Hepatic stellate cell (primary cell): ENCODE data around the gene SH3PXD2A.

Experiments
- DNase-seq: peaks from one replicate; pipeline ENCODE4 v3.0.0; 2011; ENCODE audit warnings: low spot score

Gene SH3PXD2A

GRCh38 chr10:103557455-103557854 lies 297.9 kb downstream of the SH3PXD2A start:
- DNase-seq: no peak

- no peak for DNase-seq
These were observed 298.9 kb downstream of the SH3PXD2A start for GRCh38 chr10:103556383-103557007.

- DNase-seq: no peak
These were observed 299.7 kb downstream of the SH3PXD2A start for GRCh38 chr10:103555712-103556111.

GRCh38 chr10:103555325-103555649 lies 300.1 kb downstream of the SH3PXD2A start:
- DNase-seq: peak; percentile 72

DNA sequence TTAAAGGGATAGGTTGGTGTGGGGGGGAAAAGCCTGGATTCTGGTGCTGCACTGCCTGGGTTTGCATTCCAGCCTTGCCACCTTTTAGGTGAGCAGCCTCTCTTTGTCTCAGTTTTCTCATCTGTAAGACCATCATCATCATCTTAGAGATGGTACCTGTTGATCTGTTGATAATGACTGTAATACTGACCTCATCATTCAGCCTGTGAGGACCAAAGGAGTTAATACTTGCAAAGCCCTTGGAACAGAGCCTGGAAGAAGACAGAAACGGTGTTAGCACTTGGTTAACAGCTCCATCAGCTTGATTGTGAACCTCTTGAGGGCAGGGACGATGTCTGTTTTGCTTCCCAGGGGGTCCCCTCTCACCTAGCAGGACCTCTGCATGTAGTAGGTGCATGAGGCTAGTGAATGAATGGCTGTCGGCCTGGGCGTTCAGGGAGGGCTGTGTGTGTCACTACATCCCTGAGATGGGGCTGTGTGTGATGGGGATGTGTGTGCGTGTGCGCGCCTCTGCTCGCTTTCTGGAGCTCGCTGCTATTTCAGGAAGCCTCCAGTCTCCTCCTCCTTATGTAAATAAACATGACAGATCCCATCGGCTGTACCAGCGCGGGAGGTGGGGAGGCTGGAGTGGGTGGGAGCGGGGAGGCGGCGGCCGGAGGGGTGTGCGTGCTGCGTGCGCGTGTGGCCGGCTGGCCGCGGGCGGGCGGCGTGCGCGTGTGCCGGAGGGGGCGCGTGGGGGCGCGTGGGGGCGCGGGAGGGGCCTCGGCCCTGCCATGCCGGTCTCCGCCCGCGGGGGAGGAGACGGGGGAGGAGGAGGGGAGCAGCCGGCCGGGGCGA lies 300.7 kb downstream of the SH3PXD2A start:
- DNase-seq: peak; percentile 92

DNA sequence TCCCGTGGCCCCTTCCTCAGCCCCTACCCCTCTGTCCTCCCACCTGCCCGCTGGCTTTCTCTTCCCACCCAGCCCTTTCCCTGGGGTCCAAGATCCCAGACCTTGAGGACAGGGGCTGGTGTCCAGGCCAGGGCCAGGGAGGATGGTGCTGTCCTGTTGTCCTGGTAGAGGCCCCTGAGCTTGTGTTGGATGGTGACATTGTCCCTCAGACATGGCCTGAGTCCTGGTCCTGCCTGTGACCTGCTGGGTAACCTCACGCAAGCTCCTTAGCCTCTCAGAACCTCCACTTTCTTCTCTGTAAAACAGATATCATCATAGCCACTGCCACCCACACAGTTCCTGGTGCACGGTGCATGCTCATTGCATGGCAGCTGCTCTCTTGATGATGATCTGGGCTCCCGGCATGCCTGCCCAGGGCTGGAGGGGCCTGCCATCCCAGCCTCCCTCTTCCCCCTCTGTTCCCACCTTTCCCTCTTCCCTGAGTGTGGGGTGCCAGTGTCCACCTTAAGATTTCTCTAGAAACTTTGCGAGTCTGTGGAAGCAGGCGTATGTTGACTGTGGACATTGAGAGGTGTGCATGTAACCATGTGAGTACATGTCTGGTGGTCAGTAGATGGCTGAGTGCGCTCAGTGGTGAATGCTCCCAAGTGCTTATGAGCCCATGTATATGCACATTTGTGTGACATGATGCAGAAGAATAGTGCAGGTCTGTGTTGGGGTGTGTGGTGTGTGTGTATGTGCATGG lies 301.5 kb downstream of the SH3PXD2A start:
- no peak for DNase-seq

- DNase-seq: no peak
These were observed 302.3 kb downstream of the SH3PXD2A start for GRCh38 chr10:103552856-103553742.

GRCh38 chr10:103551619-103552602 lies 303.5 kb downstream of the SH3PXD2A start:
- no peak for DNase-seq

GRCh38 chr10:103550229-103550628 lies 305.1 kb downstream of the SH3PXD2A start:
- no peak for DNase-seq

DNA sequence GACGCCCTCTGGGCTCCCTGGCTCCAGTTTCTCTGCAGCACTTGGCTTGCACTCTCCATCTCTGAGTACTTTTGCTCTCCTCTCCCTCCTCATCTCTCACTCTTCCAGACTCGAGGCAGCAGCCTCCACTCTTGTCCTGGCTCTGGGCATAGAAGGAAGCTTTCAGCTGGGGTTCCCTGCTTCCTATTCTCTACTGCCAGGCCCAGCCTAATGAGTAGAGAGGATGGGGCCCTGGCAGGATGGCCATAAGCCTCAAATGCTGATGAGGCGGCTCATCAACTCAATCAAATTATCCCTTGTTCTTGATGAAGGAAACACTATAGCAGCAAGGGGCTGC lies 306.1 kb downstream of the SH3PXD2A start:
- no peak for DNase-seq

DNA sequence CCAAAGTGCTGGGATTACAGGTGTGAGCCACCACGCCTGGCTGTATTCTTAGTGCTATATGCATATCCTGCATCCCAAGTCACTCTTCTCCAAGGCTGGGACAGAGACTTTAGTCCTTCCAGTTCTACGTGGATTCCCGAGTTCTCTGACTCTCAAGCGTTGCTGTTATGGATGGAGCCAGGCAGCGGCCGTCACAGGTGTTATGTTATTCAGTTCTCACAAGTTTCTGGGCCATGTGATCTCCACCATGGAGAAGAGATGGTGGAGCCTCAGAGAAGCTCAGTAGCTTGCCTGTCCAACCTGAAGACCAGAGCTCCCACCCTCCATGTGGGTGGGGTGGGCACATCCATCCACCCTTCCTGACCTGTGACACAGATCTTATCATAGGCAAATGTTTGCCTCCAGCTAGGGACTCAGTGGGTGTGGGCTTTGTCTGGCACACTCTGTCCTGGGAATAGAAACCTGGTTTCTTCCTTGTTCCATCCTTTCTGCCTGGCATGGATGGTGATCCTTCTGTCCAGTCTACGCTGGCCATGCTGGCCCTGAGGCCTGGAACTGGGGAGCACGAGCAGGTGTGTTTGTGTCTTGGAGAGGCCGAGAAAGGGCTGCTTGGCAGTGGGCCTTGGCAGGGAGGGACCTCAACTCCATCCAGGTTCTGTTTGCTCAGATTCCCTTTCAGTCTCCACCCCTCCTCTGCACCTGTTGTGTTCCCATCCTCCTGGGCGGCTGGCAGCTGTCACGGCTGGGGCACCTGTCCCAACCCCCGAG lies 306.6 kb downstream of the SH3PXD2A start:
- no peak for DNase-seq

DNA sequence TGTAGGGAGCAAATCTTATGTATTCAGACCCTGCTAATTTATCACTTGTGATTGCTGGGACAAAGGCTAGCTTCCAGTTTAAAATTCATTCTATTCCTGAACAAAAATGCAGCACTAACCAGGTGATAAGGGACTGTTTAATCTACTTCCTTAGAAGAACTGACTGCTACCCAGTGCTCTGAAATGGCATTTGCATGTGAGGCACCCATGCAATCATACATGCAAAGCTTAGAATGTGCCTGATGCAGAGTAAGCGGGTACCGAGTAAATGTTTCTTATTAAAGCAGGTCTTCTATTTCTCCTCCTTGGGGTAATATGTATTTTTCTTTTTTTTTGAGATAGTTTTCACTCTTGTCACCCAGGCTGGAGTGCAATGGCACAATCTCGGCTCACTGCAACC lies 307.4 kb downstream of the SH3PXD2A start:
- no peak for DNase-seq

DNA sequence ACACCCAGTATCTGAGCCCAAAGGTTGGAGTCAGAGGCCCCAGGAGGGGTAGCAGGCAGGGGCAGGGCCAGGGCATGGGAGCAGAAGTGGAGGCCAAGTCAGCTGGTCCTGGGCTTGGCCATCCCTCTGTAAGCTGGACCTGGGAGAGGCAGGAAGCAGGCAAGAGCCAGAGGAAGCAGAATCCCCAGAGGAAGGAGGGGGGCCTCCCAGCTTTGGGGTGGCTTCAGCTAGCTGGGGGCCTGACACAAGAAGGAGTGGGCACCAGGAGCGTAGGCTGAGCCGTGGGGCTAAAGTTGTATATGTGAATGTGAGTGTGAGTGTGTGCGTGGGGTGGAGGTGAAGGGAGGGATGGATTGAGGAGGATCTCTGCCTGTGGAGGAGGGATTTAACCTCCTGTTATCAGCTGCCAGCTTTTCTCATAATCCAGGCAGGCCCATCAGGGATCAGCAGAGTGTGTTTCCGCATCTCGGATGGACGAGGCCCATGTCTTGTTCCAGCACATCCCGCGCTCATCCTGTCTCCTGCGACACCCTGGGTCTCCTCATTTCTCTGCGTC lies 307.9 kb downstream of the SH3PXD2A start:
- no peak for DNase-seq

GRCh38 chr10:103546401-103546800 lies 309.0 kb downstream of the SH3PXD2A start:
- DNase-seq: no peak

- no peak for DNase-seq
These were observed 309.6 kb downstream of the SH3PXD2A start for GRCh38 chr10:103545771-103546281.

- no peak for DNase-seq
These were observed 310.0 kb downstream of the SH3PXD2A start for GRCh38 chr10:103545366-103545765.

DNA sequence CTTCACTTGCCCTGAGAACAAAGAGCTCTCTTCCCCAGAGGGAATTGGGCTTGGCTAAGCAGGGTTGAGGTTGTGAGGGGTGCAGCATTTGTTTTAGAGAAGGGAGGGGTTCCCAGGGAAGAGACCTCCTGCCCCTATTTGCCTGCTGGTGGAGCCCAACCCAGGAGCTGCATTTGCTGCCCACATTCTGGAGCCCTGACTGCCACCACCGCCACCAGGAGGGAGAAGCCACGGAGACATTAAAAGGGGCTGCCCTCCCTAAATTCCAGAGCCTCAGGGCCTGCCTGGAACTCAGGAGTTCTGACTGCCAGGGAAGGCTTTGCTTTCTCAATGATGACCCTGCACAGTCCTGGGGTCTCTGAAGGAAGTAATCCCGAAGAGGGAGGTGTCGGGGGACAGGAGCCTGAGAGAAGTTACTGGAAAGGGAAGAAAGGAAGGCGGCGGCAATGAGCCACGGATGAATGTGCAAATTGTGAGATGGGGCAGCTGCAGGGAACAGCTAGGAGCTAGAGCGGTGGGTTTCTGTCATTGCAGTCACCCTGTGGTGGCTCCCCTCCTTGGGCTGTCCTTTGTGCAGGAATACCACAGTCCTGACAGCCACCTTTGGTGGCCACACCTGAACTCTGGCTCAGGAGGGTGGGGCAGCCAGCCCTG lies 310.6 kb downstream of the SH3PXD2A start:
- DNase-seq: no peak
